DND-41 (cell line): ENCODE data around the gene TPD52L1.

Experiments
- ATAC-seq: fragments of 200-7000 bp; cut with Tn5 transposase; 3 replicates; pipeline ENCODE4 v1.9.1; 2021; ENCODE audit warnings: low read depth; ENCODE audit not compliant: insufficient read depth
- DNase-seq: peaks from one replicate; pipeline ENCODE4 v3.0.0-alpha.2; 2020
- H2AFZ ChIP-seq: 2 replicates; pipeline ENCODE4 v1.6.0; 2012; ENCODE audit warnings: low read depth, low read length
- H3K27ac ChIP-seq: 2 replicates; pipeline ENCODE4 v1.5.1; 2012; ENCODE audit warnings: low read length, inconsistent platforms
- H3K27me3 ChIP-seq: fragments of 200-600 bp; sonication (generic); 2 replicates; pipeline ENCODE4 v1.6.0; 2012; ENCODE audit warnings: low read length, mild to moderate bottlenecking, inconsistent platforms; ENCODE audit not compliant: insufficient read depth, poor library complexity
- H3K36me3 ChIP-seq: 2 replicates; pipeline ENCODE4 v1.5.1; 2012; ENCODE audit warnings: low read length, inconsistent platforms; ENCODE audit not compliant: insufficient read depth
- H3K4me1 ChIP-seq: 2 replicates; pipeline ENCODE4 v1.5.1; 2012; ENCODE audit warnings: mild to moderate bottlenecking, low read length; ENCODE audit not compliant: insufficient read depth
- H3K4me2 ChIP-seq: 2 replicates; pipeline ENCODE4 v1.6.0; 2012; ENCODE audit warnings: mild to moderate bottlenecking, moderate library complexity, low read length, inconsistent platforms; ENCODE audit not compliant: insufficient read depth
- H3K4me3 ChIP-seq, 2 experiments: fragments of 200-600 bp in 1 of 2; shearing (Covaris generic) in 1 of 2; 2 replicates each; pipeline ENCODE4 v1.5.1; 2012 to 2016; ENCODE audit warnings: inconsistent platforms in 2 of 2, low read length in 2 of 2, mild to moderate bottlenecking in 2 of 2, low read depth in 1 of 2, moderate library complexity in 1 of 2
- H3K79me2 ChIP-seq: 2 replicates; pipeline ENCODE4 v1.6.0; 2012; ENCODE audit warnings: low read length, inconsistent platforms; ENCODE audit not compliant: insufficient read depth
- H3K9ac ChIP-seq: 2 replicates; pipeline ENCODE4 v1.6.0; 2012; ENCODE audit warnings: low read depth, mild to moderate bottlenecking, inconsistent platforms, low read length, moderate library complexity
- H3K9me3 ChIP-seq: 2 replicates; pipeline ENCODE4 v1.5.1; 2012; ENCODE audit warnings: low read length, moderate library complexity, mild to moderate bottlenecking, inconsistent platforms; ENCODE audit not compliant: insufficient read depth, severe bottlenecking
- H4K20me1 ChIP-seq: 2 replicates; pipeline ENCODE4 v1.6.0; 2012; ENCODE audit warnings: low read length; ENCODE audit not compliant: insufficient read depth
- CTCF ChIP-seq: IDR thresholded peaks from 2 replicates; pipeline ENCODE4 v1.5.1; 2012; ENCODE audit warnings: borderline replicate concordance, low read length, moderate library complexity, mild to moderate bottlenecking; ENCODE audit not compliant: poor library complexity, severe bottlenecking; ENCODE audit errors: extremely low read depth
- EZH2 ChIP-seq: IDR thresholded peaks from 3 replicates; pipeline ENCODE4 v1.6.1; 2012; ENCODE audit warnings: borderline replicate concordance, low read depth, mild to moderate bottlenecking, moderate library complexity, low read length, inconsistent platforms; ENCODE audit not compliant: severe bottlenecking

TPD52L1 gene

GRCh38 chr6:125210667-125211066 lies 57.1 kb downstream of the TPD52L1 start:
- Histone ChIP-seq H2AFZ (no peak overlapping the region), H3K4me2 (no peak overlapping the region), H3K27me3 (no peaks in the 10 kb centered on the region), H3K79me2 (no peaks in the 10 kb centered on the region), H3K27ac (no peak overlapping the region), H3K36me3 (no peaks in the 10 kb centered on the region), H3K4me3 (no peak overlapping the region), H3K4me1 (no peaks in the 10 kb centered on the region), H3K9ac (no peak overlapping the region), H3K9me3 (no peaks in the 10 kb centered on the region), H4K20me1 (no peaks in the 10 kb centered on the region; the same call in 1 of the 2 replicates)
- no peak for TF ChIP-seq CTCF
- TF ChIP-seq EZH2, result no peak
- no peak for ATAC-seq
- no peak for DNase-seq

GRCh38 chr6:125211352-125211751 lies 57.8 kb downstream of the TPD52L1 start:
- Histone ChIP-seq H3K4me2 (no peak overlapping the region), H3K27me3 (no peaks in the 10 kb centered on the region), H3K9ac (no peak overlapping the region), H2AFZ (no peak overlapping the region), H3K27ac (no peak overlapping the region), H3K36me3 (no peaks in the 10 kb centered on the region), H3K79me2 (no peaks in the 10 kb centered on the region), H3K4me3 (no peak overlapping the region), H3K4me1 (no peaks in the 10 kb centered on the region), H4K20me1 (no peaks in the 10 kb centered on the region; the same call in 1 of the 2 replicates), H3K9me3 (no peaks in the 10 kb centered on the region)
- no peak for TF ChIP-seq EZH2
- no peak for TF ChIP-seq CTCF
- DNase-seq (no peak), ATAC-seq (no peak)

- Histone ChIP-seq H3K4me2 (no peak overlapping the region), H2AFZ (no peak overlapping the region)
- no peak for ATAC-seq
Observed at GRCh38 chr6:125212377-125212776, 58.8 kb downstream of the TPD52L1 start.

More at GRCh38 chr6:125212377-125212776, 58.8 kb downstream of the TPD52L1 start:
- Histone ChIP-seq H3K27ac (no peak overlapping the region), H3K4me3 (no peak overlapping the region), H3K27me3 (no peaks in the 10 kb centered on the region), H3K4me1 (no peaks in the 10 kb centered on the region), H3K9ac (no peak overlapping the region), H4K20me1 (no peaks in the 10 kb centered on the region; the same call in 1 of the 2 replicates), H3K79me2 (no peaks in the 10 kb centered on the region), H3K9me3 (no peaks in the 10 kb centered on the region), H3K36me3 (no peaks in the 10 kb centered on the region)
- TF ChIP-seq CTCF (no peak), EZH2 (no peak)
- no peak for DNase-seq
